ENCODE results near the gene ROCK2. TPM values are rescaled to one million over a fixed set of nuclear protein-coding genes. Genes with fewer than 3 reads are reported as not detected.

Gene ROCK2
- total RNA-seq, 1 experiment from 2014 or later: 38.0 TPM

GRCh38 chr2:11375025-11375688 lies 30.7 kb upstream of the ROCK2 start:
- no peaks in the 10 kb centered on the region for H3K27me3 ChIP-seq (ENCODE audit: insufficient read depth, low read depth)
- POLR2A ChIA-PET (ENCODE audit: unreplicated experiment): interaction anchor here (0.8 kb wide), 1 partner anchor 30 kb away, joined by 10 read pairs; no protein-coding TSS in a partner anchor
- CTCF ChIA-PET: interaction anchor here (0.5 to 1.2 kb wide), 4 partner anchors 14 to 38 kb away, joined by 4 to 6 read pairs (median 5); partner anchors contain the start of gene ROCK2
- BruUV-seq (replicated peaks): no TSS peak
- H4K20me1 ChIP-seq (ENCODE audit: insufficient read depth): no peaks in the 10 kb centered on the region
- intact Hi-C loops (cut with micrococcal nuclease; ENCODE audit: unreplicated experiment): loop anchor here (2.0 kb wide), 1 partner anchor 16 kb away; no protein-coding TSS in a partner anchor
- no peaks in the 10 kb centered on the region for H3K36me3 ChIP-seq (ENCODE audit: low read depth)
- H3K4me2 ChIP-seq: no peak overlapping the region
- no peak overlapping the region for H3K4me3 ChIP-seq
- TF ChIP-seq CTCF (conservative IDR thresholded peaks at IDR 0.05): no peak
- TF ChIP-seq EZH2 (IDR thresholded peaks at IDR 0.05; ENCODE audit: low read depth): no peak
- H3K9me2 ChIP-seq (ENCODE audit: insufficient read depth): no peaks in the 10 kb centered on the region
- H3F3A ChIP-seq (ENCODE audit: insufficient read depth, low read depth): 0 out of 2 replicates have a peak, but pooled peaks cover 4% of the 10 kb centered on the region
- H3K9me3 ChIP-seq (ENCODE audit: insufficient read depth, low read depth): no peaks in the 10 kb centered on the region
- no peak overlapping the region for H3K27ac ChIP-seq
- peaks cover 44% of the 10 kb centered on the region for H3K4me1 ChIP-seq (replicated peaks; ENCODE audit: insufficient read depth)
- no peaks in the 10 kb centered on the region for H3K79me2 ChIP-seq (ENCODE audit: low read depth)
- DNase-seq: no peak
- H2AFZ ChIP-seq: no peak overlapping the region

- Histone ChIP-seq H4K20me1 (ENCODE audit: insufficient read depth) (no peaks in the 10 kb centered on the region), H3K36me3 (ENCODE audit: low read depth) (no peaks in the 10 kb centered on the region), H2AFZ (no peak overlapping the region), H3K4me2 (peak overlapping the region; percentile 30), H3K27me3 (ENCODE audit: insufficient read depth, low read depth) (no peaks in the 10 kb centered on the region), H3K27ac (no peak overlapping the region), H3F3A (ENCODE audit: insufficient read depth, low read depth) (0 out of 2 replicates have a peak, but pooled peaks cover 4% of the 10 kb centered on the region), H3K4me3 (no peak overlapping the region), H3K4me1 (replicated peaks; ENCODE audit: insufficient read depth) (peaks cover 46% of the 10 kb centered on the region), H3K9me3 (ENCODE audit: insufficient read depth, low read depth) (no peaks in the 10 kb centered on the region), H3K79me2 (ENCODE audit: low read depth) (no peaks in the 10 kb centered on the region), H3K9me2 (ENCODE audit: insufficient read depth) (no peaks in the 10 kb centered on the region)
- ChIA-PET POLR2A (ENCODE audit: unreplicated experiment) (no interaction called here), CTCF (interaction anchor here (1.3 kb wide), 1 partner anchor 541 kb away, joined by 3 read pairs; no protein-coding TSS in a partner anchor)
- DNase-seq: no peak
- no TSS peak for BruUV-seq (replicated peaks)
- intact Hi-C loops (cut with micrococcal nuclease; ENCODE audit: unreplicated experiment): no loop called here
- TF ChIP-seq EZH2 (IDR thresholded peaks at IDR 0.05; ENCODE audit: low read depth): no peak
- TF ChIP-seq CTCF (conservative IDR thresholded peaks at IDR 0.05): no peak
Measured at GRCh38 chr2:11373096-11373495, 28.7 kb upstream of the ROCK2 start.

DNA sequence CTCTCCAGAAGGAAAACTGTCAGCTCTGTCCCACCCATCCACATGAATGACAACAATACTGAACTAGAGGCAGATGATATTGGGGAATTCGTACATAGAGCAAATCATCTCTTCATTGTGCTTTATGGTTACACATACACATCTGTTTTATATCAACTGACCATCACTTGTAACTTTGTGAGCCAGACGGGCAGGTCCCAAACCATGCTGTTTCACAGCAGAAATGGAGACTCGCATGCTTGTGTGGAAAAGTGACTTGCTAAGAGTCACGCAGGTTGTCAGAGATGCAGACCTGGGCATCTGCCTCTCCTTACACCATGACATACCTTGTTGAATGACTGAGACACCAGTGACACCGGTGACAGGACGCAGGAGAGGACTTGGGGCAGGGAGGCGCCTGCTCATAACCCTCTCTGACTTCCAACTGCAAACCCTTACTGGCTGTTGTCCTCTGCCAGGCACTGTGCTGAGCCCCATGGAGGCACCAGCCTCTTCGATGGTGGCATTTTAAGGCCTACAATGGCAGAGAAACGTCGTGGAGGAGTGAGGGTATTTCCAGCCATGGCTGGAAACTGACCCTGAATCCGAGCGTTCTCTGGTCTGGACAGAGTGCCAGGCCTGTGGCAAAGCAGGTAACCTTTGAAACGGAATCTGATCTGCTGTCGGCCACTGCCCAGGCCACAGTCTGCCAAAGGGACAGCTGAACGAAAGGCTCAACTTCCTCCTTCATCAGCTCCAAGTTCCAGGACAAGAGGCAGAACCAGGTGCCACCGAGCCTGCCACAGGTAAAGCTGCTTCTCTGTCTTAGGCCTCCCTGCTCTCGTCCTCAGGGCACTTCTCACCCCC lies 26.9 kb upstream of the ROCK2 start:
- Histone ChIP-seq H3K27me3 (ENCODE audit: insufficient read depth, low read depth) (no peaks in the 10 kb centered on the region), H3K4me1 (replicated peaks; ENCODE audit: insufficient read depth) (peaks cover 46% of the 10 kb centered on the region), H3K4me2 (peak overlapping the region; percentile 47), H3K4me3 (no peak overlapping the region), H3K9me2 (ENCODE audit: insufficient read depth) (no peaks in the 10 kb centered on the region), H3F3A (ENCODE audit: insufficient read depth, low read depth) (0 out of 2 replicates have a peak, but pooled peaks cover 4% of the 10 kb centered on the region), H3K36me3 (ENCODE audit: low read depth) (no peaks in the 10 kb centered on the region), H2AFZ (no peak overlapping the region), H3K9me3 (ENCODE audit: insufficient read depth, low read depth) (no peaks in the 10 kb centered on the region), H3K27ac (no peak overlapping the region), H4K20me1 (ENCODE audit: insufficient read depth) (no peaks in the 10 kb centered on the region), H3K79me2 (ENCODE audit: low read depth) (no peaks in the 10 kb centered on the region)
- POLR2A ChIA-PET (ENCODE audit: unreplicated experiment): no interaction called here
- TF ChIP-seq EZH2 (IDR thresholded peaks at IDR 0.05; ENCODE audit: low read depth) (no peak), CTCF (conservative IDR thresholded peaks at IDR 0.05) (no peak)
- DNase-seq: no peak
- BruUV-seq (replicated peaks): no TSS peak
- CTCF ChIA-PET: no interaction called here
- intact Hi-C loops (cut with micrococcal nuclease; ENCODE audit: unreplicated experiment): no loop called here

Measured in PC-9 (cell line).